Upper lobe of left lung (tissue), 4 donors: ENCODE measurements around the gene ZFHX3.

Experiments used
- EP300 ChIP-seq, 4 donors: sonication (generic); formaldehyde crosslinking; IDR thresholded peaks; one replicate each; pipeline ENCODE4 v1.5.1; 2017; ENCODE audit warnings: antibody characterized with exemption in 4 of 4, control low read depth in 2 of 4
- POLR2A ChIP-seq, 4 donors: fragments of 450-650 bp; IDR thresholded peaks; one replicate each; pipeline ENCODE4 v1.5.1; 2016 to 2017; ENCODE audit warnings: antibody characterized with exemption in 4 of 4, mild to moderate bottlenecking in 2 of 4
- POLR2AphosphoS5 ChIP-seq, 2 donors: sonication (generic); formaldehyde crosslinking; IDR thresholded peaks; one replicate each; pipeline ENCODE4 v1.5.1; 2017; ENCODE audit warnings: antibody characterized with exemption in 2 of 2
- TF ChIP-seq, protein P1 (sequence below), 6 experiments: fragments of 450-650 bp in 4 of 6; fragments of 200-600 bp in 2 of 6; sonication (generic) in 2 of 6; IDR thresholded peaks; one replicate each; pipeline ENCODE4 v1.5.1; 2016 to 2019; ENCODE audit warnings: antibody characterized with exemption in 6 of 6

DNA sequence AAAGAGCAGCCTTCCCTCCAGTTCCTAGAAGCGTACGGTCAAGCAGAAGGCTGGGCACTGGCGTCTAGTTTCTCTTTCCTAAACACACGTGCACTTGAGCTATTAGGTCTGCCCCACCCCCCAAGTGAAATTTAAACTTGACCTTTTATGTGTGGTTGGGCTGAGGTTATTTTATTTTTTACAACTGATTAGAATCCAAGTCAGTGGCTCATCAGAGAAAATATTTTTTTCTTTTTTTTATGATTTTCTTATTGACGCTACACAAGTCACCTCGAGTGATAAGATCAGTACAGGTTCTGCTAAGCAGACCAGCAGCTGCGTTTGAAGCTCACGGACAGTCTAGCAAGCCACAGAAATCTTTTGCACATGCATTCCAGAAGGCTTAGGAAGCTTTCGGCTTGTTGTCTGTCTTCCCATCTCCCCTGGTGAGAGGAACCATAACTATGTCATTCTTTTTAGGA is 95.1 kb downstream of the ZFHX3 start:
- no peak for TF ChIP-seq POLR2A (IDR thresholded peaks at IDR 0.05)
- TF ChIP-seq, protein P1, sequence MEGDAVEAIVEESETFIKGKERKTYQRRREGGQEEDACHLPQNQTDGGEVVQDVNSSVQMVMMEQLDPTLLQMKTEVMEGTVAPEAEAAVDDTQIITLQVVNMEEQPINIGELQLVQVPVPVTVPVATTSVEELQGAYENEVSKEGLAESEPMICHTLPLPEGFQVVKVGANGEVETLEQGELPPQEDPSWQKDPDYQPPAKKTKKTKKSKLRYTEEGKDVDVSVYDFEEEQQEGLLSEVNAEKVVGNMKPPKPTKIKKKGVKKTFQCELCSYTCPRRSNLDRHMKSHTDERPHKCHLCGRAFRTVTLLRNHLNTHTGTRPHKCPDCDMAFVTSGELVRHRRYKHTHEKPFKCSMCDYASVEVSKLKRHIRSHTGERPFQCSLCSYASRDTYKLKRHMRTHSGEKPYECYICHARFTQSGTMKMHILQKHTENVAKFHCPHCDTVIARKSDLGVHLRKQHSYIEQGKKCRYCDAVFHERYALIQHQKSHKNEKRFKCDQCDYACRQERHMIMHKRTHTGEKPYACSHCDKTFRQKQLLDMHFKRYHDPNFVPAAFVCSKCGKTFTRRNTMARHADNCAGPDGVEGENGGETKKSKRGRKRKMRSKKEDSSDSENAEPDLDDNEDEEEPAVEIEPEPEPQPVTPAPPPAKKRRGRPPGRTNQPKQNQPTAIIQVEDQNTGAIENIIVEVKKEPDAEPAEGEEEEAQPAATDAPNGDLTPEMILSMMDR (IDR thresholded peaks at IDR 0.05) = no peak
- no peak for TF ChIP-seq EP300 (IDR thresholded peaks at IDR 0.05)
- no peak for TF ChIP-seq POLR2AphosphoS5 (IDR thresholded peaks at IDR 0.05)
